ENCODE data around the gene RNU6-7.

RNU6-7 gene

DNA sequence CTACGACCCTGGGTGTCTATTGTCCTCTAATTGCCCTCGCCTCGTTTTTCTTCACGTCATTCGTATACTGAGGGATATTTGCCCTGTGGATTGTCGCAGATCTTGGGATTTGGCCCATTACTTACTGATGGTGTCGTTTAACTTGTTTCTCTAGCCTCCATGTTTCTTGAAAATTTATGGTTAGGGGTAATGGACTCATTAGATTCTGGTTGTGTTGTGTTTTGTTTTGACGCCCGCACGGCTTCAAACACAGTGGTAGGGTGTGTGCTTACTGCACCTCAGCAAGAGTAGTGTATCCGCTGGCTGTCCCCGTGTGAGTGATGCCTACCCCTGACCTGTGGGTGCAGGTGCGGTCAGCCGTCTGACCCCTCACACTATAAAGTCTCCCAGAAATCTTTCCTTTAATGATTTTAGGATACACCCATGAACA is 2.1 kb downstream of the RNU6-7 start:
- DNase-seq (ENCODE audit: extremely low read depth in 1 of 2, low read depth in 1 of 2), result no peak

DNA sequence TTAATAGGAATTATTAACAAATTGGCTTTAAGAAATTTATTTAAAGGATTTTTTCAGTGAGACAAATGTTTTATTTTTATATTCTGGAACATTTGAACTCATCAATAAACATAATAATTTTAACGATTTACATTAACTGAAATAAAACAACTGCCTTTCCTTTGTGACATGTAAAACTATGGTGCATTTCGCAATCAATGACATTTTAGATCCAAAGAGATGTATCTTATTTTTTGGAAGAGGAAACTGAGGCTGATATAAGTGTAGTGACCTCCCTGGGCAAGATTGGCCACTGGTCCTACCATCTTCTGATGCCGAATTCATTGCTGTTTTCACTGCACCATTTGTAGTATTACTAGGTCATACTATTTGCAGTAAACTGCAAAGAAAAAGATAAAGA is 3.7 kb downstream of the RNU6-7 start:
- DNase-seq (ENCODE audit: extremely low read depth in 1 of 2, low read depth in 1 of 2), result no peak

DNA sequence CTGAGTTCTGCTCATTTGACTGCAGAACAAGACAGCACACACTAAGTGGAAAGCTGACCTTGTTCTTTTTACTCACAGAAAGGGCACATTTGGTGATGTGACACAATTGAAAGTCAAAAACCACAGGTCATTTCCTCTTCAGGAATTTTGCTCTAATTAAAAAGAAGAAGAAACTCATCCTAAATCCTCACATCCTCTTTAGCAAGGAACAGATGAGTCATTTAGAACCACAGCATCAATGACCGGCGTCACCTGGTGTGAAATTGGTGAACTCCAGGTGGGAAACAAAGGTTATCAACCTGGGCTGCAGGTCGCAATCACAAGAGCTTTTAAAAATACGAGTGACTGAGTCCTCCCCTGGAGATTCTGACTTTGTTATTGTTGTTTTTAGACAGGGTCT is 4.1 kb downstream of the RNU6-7 start:
- no peak for DNase-seq (ENCODE audit: extremely low read depth in 1 of 2, low read depth in 1 of 2)

DNA sequence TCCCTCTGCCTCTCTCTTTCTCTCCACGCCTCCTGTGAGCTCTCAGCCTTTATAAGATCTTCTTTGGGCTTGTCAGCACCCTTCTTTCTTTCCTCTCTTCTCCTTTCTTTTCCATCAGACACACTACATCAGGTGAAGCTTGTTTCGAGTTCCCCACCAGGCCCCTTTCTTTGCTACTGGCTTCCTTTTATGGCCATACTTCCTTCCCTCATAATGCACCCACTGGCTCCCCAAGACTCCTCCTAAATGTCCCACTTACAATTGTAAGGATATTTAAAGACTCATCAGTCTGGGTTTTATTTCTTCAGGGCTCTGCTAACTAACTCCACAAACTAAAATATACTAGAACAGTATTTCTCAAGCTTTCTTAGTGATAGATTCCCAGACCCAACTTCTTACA is 4.7 kb downstream of the RNU6-7 start:
- DNase-seq (ENCODE audit: extremely low read depth in 1 of 2, low read depth in 1 of 2), result no peak

DNA sequence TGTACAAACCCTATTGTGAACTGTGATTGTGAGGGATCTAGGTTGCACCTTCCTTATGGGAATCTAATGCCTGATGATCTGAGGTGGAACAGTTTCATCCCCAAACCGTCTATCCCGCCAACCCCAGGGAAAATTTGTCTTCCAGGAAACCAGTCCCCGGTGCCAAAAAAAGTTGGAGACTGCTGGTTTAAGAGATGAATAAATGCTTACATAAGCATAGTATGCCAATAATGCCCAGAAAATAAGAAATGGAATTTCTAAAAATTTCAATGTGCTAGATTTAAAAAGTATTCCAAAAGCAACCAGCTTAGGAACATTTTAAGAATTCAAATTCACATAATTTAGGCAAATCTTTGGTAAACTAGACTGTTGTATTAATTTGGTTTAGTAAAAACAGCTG is 6.6 kb downstream of the RNU6-7 start:
- DNase-seq (ENCODE audit: extremely low read depth in 1 of 2, low read depth in 1 of 2), result no peak

DNA sequence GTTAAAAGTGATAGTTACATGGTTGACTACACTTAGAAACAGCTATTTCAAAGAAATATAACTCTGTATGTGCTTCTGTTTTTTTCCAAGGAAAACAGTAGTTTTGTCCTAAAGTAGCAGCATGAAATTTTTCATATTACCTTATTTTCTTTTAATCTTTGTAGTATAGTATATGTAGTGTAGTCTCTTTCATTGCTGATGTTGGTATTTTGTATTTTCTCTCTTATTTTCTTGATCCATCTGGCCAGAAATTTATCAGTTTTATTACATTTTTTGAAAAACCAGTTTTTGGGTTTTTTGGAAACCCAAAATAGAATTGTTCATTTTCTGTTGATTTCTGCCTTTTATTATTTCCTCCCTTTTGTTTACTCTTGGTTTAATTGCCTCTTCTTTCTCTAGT is 7.6 kb downstream of the RNU6-7 start:
- no peak for DNase-seq (ENCODE audit: extremely low read depth in 1 of 2, low read depth in 1 of 2)

DNA sequence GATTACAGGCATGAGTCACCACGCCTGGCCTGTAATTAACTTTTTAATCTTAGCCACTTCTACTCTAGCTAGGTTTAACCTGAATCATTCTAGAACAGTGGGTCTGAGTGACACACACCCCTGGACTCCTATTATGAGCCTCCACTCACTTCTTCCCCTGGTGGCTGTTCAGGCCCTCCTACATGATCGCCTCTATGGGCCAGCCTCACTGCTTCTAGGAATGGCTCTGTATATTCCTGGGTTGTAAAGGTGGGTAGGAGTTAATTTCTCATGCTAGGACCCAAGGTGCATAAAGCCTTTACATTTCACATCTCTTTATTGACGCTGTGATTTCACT is 9.2 kb downstream of the RNU6-7 start:
- no peak for DNase-seq (ENCODE audit: extremely low read depth in 1 of 2, low read depth in 1 of 2)

DNA sequence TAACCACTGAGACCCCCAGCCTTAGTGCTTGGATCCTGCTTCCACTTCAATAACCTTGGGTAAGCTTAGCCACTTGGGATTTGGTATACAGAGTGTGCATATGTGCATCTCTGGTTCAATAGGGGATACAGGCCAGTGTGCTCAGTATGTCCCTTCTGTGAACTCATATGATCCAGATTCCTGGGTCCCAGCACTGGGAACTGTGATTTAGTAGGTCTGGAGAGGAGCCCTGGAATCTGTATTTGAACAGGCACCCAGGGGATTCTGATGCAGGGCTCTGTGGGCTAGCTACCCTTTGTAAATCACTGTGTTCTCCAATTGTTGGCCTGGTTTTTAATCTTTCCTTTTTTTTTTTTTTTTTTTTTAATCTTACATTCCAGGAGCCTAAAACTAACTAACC is 11.0 kb downstream of the RNU6-7 start:
- DNase-seq (ENCODE audit: extremely low read depth in 1 of 2, low read depth in 1 of 2), result no peak

DNA sequence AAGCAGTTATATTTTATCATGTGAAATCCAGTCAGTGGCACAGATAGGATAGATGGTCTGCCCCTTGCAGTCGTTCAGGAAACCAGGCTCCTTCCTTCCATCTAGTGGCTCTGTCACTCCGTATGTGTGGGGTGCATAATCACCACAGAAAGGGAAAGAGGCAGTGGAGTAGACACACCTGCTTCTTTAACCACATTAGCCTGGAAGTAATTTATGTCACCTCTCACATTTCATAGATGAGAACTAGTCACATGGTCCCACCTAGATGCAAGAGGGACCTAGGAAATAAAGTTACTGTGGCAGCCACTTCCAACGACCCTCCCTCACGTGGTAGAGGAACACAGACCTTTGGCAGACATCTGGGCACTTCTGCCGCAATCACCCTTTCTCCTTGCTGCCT is 15.5 kb downstream of the RNU6-7 start:
- DNase-seq (ENCODE audit: extremely low read depth in 1 of 2, low read depth in 1 of 2), result no peak

DNA sequence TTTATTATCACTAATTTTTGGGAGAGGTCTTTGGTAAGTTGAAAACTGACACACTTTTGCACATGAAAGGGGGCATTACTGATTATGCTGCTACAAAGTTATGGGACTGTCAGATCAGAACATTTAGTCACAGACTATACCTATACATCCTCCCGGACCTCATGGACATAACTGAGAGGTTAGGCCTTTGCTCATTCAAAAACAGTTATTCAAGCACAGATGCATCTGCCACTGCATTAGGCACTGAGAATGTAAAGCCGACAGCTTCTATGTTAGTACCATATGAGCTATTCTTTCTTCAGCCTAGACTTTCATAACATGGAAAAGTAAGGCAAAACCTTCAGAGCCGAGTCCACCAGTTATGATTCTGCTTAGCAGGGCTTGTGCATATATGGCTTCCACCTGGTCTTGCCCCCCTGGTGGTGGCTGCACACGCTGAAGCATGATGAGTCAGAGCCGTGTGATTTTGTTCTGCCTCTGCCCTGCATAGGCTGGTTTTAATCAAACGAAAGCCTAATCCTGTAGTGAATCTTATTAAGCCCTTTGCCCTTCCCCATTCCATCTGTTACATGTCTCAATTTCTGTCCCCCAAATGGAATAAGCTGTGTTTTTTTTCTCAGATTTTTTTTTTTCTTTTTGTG is 23.0 kb downstream of the RNU6-7 start:
- no peak for DNase-seq (ENCODE audit: extremely low read depth in 1 of 2, low read depth in 1 of 2)

DNA sequence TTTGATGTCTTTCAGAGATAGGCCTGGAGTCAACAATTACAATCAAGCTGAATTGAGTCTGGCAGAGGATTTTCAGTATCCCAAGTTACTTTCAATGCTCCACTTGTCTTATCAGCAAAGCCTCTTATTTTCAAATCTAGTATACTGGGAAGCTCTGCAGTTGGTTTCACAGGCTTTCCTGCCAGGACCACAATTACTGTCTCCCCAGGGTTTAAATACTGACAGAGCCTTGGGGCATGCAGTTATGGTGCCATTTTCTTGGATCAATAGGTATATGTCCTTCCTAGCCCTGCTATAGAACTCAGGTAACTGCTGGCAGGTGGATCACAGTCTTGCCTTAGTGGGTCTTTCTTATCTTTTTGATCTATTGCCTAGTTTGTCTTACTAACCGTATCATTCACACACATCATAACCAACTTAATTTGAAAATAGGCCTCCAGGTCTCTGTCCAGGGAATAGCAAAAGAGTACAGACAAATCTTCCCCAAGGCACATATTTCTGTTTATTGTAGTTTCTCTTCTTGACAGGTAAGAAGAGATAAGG is 23.6 kb downstream of the RNU6-7 start:
- no peak for DNase-seq (ENCODE audit: extremely low read depth in 1 of 2, low read depth in 1 of 2)

DNA sequence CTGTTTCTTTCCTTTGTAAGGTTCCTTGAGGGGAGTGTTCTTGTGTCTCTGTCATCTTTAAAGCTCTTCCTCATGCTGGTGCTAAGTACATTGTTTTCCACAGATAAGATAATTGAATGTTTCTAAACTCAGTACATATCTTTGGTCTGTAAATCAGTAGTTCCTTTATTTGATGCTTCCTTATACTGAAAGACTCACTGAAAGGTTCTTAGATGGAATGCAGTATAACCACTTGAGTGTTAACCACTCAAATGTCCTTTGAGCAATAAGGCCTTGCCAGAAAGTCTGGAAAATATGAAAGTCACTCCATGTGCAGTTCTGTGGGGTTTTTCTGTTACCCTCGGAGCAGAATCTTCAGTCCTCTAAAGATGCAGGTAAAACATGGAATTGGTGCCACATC is 24.2 kb downstream of the RNU6-7 start:
- no peak for DNase-seq (ENCODE audit: extremely low read depth in 1 of 2, low read depth in 1 of 2)

DNA sequence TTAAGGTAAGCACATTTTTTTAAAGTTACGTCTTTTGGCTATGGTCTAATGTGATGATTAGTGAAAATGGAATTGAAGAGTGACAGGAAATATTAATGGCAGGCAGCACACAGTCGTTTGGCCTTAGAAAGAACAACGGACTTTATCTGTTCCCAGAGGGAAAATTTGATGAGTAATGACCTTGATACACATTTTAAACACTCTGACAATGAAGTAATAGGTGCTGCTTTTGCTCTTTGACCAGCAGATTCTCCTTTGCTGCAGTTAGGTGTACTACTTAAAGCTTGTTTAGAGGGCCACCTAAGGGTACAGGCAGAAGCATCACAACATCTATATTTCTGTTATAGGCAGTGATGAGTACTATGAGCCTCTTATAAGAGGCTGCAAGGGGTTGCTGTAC is 28.3 kb downstream of the RNU6-7 start:
- no peak for DNase-seq (ENCODE audit: extremely low read depth in 1 of 2, low read depth in 1 of 2)

DNA sequence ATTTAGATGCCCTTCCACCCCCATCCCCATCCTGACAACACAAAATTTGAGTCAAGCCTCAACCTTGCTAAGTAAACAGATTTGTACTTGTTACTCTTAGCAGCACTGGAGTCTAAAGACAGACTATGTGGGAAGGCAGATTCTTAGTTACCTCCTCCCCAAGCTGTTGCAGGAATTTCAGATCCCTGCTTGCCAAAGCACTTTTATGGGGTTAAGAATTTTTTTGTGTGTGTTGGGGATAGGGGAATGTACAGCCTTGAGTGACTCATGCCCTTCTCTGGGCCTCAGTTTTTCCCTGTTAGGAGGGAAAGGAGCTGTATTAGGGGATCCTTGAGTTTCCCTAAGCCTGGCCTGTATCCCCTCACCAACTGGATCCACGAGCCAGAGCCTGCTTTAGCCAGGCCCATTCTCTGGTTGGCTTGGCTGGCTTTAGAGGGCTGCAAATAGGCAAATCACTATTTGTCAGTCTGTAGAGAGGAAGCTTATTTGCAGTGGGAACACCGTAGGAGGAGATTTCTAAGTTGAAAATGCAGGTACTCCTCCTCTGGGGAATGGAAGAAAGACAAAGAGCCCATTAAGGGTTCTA is 28.9 kb downstream of the RNU6-7 start:
- no peak for DNase-seq (ENCODE audit: extremely low read depth in 1 of 2, low read depth in 1 of 2)

DNA sequence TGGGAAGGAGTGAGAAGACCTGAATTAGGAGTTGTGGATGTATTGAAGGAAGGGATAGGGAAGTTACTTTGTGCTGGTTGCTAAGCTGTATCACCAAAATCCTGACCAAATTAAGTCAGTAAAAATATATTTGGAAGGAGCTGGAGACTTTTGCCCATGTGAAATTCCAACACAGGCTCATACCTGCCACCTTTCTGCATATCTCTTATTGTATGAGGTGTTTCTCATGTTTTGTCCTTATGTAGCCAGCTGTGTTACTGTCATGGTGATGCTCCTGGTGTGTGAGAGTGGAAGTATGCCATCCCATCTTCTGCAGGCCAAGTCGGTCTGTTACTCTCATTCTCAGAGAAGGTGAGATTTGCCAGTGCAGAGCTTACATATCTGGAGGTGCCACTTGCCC is 30.6 kb downstream of the RNU6-7 start:
- DNase-seq (ENCODE audit: extremely low read depth in 1 of 2, low read depth in 1 of 2), result no peak

DNA sequence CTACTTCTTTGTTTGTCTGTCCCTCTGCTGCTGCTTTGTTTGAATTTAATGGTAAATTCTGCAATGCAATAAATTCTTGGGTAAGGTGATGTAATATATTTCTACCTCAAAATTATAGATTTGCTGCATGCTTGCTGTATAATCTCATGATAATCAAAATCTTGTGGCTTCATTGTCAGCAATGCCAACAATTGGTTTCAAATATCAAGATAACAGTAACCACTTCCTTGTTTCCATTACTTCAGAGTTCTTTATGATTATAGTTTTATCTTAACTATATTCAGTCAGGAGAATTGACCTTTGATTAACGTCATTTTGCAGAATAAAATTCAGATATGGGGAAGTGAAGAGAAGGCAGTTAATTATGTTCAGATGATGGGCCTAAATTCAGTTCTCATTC is 31.4 kb downstream of the RNU6-7 start:
- no peak for DNase-seq (ENCODE audit: extremely low read depth in 1 of 2, low read depth in 1 of 2)

DNA sequence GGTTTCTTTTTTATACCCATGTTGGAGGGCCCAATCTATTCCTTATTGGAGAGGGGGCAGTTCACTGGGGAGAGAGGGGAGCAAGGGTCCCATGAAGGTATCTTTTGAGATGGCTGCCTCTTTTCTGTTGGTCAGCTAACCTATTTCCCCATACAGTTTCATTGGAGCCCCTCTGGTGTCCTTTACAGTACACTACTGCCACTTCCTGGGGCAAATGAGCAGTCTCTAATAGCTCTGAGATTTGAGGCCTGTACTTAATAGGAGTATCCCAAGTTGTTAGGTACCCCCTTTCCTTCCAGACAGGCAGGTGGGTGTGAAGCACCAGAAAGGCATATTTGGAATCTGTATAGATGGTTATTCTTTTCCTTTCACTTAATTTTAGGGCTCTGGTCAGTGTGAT is 42.6 kb downstream of the RNU6-7 start:
- no peak for DNase-seq (ENCODE audit: extremely low read depth in 1 of 2, low read depth in 1 of 2)

DNA sequence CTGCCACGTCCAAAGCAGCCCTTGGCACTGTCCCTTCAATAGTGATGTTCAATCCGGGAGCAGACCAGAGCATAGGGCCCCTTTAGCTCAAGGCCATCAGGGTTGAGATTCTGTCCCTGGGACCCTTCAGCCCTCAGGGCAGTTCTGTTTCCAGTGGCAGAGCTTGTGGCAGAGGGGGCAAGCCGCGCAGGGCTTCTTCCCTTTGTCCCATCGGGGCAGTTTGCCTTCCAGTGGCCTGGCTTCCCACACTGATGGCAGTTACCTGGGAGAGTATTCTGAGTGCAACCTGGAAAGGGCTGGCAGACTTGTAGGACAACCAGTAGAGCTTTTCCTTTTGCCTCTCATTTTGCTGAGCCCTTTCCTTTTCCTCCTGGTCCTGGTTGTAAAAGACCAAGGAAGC is 44.9 kb downstream of the RNU6-7 start:
- no peak for DNase-seq (ENCODE audit: extremely low read depth in 1 of 2, low read depth in 1 of 2)

DNA sequence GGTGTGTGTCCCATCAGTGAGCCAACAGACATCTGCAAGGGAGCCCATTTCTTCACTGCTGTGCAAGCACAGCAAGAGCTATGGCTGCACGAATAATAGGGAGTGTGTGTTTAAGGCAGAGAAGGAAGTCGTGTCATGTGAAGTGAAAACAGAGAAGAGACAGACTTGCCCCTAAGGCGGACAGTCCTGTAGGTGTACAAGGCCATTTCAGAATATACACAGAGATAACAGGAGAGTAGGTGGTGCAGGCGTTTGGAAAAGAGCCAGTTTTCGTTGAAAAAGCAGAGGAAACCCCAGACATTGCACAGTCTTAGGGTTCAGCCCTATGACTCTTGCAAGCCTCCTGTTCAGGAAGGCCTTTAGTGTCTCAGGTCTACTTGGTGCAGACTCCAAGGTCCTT is 47.5 kb downstream of the RNU6-7 start:
- DNase-seq (ENCODE audit: extremely low read depth in 1 of 2, low read depth in 1 of 2), result no peak

DNA sequence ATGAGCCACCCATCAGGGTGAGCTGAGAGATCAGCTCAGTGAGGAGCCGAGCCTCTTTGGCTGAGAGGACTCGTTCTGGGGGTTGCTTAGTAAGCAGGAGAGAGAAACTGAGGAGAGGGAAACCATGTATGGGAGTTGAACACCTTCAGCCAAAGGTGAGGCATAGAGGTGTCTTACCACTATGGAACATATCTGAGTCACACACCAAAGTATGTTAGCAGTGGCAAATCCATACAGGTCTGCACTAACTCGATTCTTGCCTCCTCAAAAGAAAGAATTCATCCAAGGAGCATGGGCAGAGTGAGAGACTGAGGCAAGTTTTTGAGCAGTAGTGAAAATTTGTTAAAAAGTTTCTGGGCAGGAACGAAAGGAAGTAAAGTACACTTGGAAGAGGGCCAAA is 47.9 kb downstream of the RNU6-7 start:
- DNase-seq (ENCODE audit: extremely low read depth in 1 of 2, low read depth in 1 of 2), result no peak

DNA sequence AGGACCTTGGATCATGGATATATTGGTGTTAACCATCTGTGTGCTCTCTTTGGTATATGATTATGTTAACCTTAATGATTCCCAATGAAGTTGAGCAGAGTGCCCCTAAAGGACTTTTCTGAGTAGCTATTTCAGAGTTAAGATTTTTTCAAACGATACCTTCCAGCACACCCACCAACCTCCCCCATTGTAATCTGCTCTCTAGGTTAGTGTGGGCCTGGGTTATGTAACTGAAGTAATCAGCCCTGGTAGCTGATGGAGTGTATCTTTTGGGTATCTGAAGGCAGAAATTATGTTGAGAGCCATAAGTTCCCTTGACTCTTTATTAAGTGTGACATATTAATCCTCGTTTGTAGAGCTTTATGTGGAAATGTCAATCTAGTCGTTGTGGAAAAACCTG is 48.8 kb downstream of the RNU6-7 start:
- no peak for DNase-seq (ENCODE audit: extremely low read depth in 1 of 2, low read depth in 1 of 2)

DNA sequence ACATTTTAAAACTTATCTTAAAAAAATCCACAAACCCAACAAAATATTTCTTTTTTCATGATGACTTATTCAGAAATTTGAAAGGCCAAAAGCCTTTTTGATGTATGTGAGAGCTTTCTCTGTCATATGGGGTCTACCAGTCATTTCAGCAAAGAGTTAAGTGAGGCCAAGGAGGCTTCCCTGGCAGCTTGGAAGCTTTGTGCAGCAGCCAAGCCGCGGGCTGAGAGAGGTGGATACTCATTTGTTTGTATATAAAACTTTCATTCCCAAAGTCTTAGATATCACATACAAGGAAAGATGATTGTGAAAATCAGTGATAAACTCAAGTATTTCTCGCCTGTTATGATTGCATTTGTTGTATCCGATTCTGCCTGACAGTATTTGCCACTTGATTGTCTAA is 49.7 kb downstream of the RNU6-7 start:
- no peak for DNase-seq (ENCODE audit: extremely low read depth in 1 of 2, low read depth in 1 of 2)

Measured in stimulated activated CD8-positive, alpha-beta memory T cell treated with anti-CD3 and anti-CD28 coated beads, Interleukin-7, amount 100 ng/mL, for 48 hours (primary cell).